Measurements from ENCODE around the gene SPAG9.

- no peak for TF ChIP-seq CTCF (IDR thresholded peaks at IDR 0.05; ENCODE audit: control extremely low read depth in 1 of 3, insufficient read depth in 1 of 3, low read depth in 1 of 3, low read length in 3 of 3)
- no peak for TF ChIP-seq ZNF274 (IDR thresholded peaks at IDR 0.05; ENCODE audit: borderline replicate concordance, extremely low read depth, low read length)
- no peak for TF ChIP-seq KDM5A (IDR thresholded peaks at IDR 0.05; ENCODE audit: low read length)
- TF ChIP-seq FOSL1 (IDR thresholded peaks at IDR 0.05; ENCODE audit: insufficient read depth, low read depth, low read length), result no peak
- no peak for TF ChIP-seq MAX (IDR thresholded peaks at IDR 0.05)
- TF ChIP-seq RFX5 (IDR thresholded peaks at IDR 0.05; ENCODE audit: borderline replicate concordance, low read depth, low read length), result no peak
- no peak for TF ChIP-seq EGR1 (IDR thresholded peaks at IDR 0.05; ENCODE audit: borderline replicate concordance, low read depth, low read length)
- TF ChIP-seq TAF1 (IDR thresholded peaks at IDR 0.05; ENCODE audit: low read depth, low read length), result no peak
- TF ChIP-seq BACH1 (IDR thresholded peaks at IDR 0.05; ENCODE audit: low read length), result no peak
- no peak for TF ChIP-seq POLR2A (IDR thresholded peaks at IDR 0.05; ENCODE audit: control extremely low read depth in 1 of 2, low read depth in 2 of 2, low read length in 2 of 2)
- TF ChIP-seq JUND (IDR thresholded peaks at IDR 0.05; ENCODE audit: low read length), result no peak
- TF ChIP-seq GTF2F1 (IDR thresholded peaks at IDR 0.05; ENCODE audit: borderline replicate concordance, low read depth, low read length), result no peak
- TF ChIP-seq SP2 (IDR thresholded peaks at IDR 0.05; ENCODE audit: low read length), result no peak
Measured at GRCh38 chr17:51135956-51136355, 15.3 kb upstream of the SPAG9 start.

All from H1 (cell line).